ENCODE data around the gene MTHFD1.

DNA sequence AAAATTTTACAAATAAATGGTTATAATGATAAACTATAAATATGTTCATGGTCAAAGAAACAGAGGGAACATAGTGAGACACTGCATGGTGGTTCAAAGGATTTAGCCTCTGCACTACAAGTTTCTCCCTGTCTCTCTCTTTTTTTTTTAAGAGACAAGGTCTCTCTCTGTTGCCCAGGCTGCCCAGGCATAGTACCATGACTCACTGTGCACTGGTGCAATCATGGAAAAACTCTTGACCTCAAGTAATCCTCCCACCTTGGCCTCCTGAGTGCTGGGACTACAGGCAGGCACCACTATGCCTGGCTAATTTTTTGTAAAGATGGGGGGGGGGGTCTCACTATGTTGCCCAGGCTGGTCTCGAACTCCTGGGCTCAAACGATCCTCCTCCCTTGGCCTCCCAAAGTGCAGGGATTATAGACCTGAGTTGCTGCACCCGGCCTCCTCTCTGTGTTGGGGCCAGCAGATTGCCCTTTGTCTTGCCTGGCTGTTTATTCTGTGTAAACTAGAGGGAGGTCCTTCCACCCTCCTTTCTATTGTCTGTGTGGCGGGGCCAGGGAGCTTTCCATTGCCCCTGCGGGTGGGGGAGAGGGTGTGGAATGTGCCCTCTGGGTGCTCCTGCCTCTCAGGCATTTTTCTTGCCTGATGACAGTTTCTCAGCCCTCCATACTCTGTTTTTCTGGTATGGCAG, 22.1 kb downstream of the MTHFD1 start:
- TF ChIP-seq, protein P1, sequence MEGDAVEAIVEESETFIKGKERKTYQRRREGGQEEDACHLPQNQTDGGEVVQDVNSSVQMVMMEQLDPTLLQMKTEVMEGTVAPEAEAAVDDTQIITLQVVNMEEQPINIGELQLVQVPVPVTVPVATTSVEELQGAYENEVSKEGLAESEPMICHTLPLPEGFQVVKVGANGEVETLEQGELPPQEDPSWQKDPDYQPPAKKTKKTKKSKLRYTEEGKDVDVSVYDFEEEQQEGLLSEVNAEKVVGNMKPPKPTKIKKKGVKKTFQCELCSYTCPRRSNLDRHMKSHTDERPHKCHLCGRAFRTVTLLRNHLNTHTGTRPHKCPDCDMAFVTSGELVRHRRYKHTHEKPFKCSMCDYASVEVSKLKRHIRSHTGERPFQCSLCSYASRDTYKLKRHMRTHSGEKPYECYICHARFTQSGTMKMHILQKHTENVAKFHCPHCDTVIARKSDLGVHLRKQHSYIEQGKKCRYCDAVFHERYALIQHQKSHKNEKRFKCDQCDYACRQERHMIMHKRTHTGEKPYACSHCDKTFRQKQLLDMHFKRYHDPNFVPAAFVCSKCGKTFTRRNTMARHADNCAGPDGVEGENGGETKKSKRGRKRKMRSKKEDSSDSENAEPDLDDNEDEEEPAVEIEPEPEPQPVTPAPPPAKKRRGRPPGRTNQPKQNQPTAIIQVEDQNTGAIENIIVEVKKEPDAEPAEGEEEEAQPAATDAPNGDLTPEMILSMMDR (conservative IDR thresholded peaks at IDR 0.05; ENCODE audit: low read depth, low read length): no peak
- TF ChIP-seq CHD1 (IDR thresholded peaks at IDR 0.05; ENCODE audit: low read depth, low read length) (no peak), RAD21 (IDR thresholded peaks at IDR 0.05; ENCODE audit: low read length) (no peak), SMC3 (IDR thresholded peaks at IDR 0.05; ENCODE audit: low read depth, low read length) (no peak), MAFK (IDR thresholded peaks at IDR 0.05; ENCODE audit: low read depth, low read length) (no peak), MAZ (IDR thresholded peaks at IDR 0.05; ENCODE audit: borderline replicate concordance, low read depth, low read length) (no peak), MXI1 (IDR thresholded peaks at IDR 0.05; ENCODE audit: borderline replicate concordance, low read depth, low read length) (no peak), FOS (IDR thresholded peaks at IDR 0.05; ENCODE audit: low read depth, low read length) (no peak)
- TF ChIP-seq, protein P2, sequence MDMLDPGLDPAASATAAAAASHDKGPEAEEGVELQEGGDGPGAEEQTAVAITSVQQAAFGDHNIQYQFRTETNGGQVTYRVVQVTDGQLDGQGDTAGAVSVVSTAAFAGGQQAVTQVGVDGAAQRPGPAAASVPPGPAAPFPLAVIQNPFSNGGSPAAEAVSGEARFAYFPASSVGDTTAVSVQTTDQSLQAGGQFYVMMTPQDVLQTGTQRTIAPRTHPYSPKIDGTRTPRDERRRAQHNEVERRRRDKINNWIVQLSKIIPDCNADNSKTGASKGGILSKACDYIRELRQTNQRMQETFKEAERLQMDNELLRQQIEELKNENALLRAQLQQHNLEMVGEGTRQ (IDR thresholded peaks at IDR 0.05; ENCODE audit: low read depth, low read length): no peak

All from IMR-90 (cell line).